Tibial nerve (tissue), 4 donors: ENCODE data around the gene TANC1. TPM values are rescaled to one million over a fixed set of nuclear protein-coding genes. Genes with fewer than 3 reads are reported as not detected.

Source experiments
- DNase-seq, 2 donors: peaks; one replicate each; pipeline ENCODE4 v3.0.0-alpha.2; 2019; ENCODE audit warnings: low spot score in 2 of 2
- H3K27ac ChIP-seq, 4 donors: fragments of 200-600 bp; sonication (generic) in 3 of 4; one replicate each; pipeline ENCODE4 v1.5.1; 2017 to 2019; ENCODE audit warnings: mild to moderate bottlenecking in 1 of 4
- H3K27me3 ChIP-seq, 2 donors: fragments of 200-600 bp; sonication (generic) in 1 of 2; one replicate each; pipeline versions ENCODE4 v1.5.1 to v1.6.0; 2017 to 2019
- H3K36me3 ChIP-seq, 3 donors: fragments of 200-600 bp; sonication (generic); one replicate each; pipeline ENCODE4 v1.5.1; 2018 to 2019
- H3K4me1 ChIP-seq, 4 donors: fragments of 200-600 bp; sonication (generic) in 3 of 4; one replicate each; pipeline ENCODE4 v1.5.1; 2017 to 2019
- H3K4me3 ChIP-seq, 4 donors: fragments of 200-600 bp; sonication (generic) in 3 of 4; one replicate each; pipeline ENCODE4 v1.5.1; 2017 to 2019; ENCODE audit warnings: mild to moderate bottlenecking in 1 of 4, moderate library complexity in 1 of 4
- H3K9me3 ChIP-seq, 4 donors: fragments of 200-600 bp; sonication (generic) in 3 of 4; one replicate each; pipeline ENCODE4 v1.5.1; 2017 to 2019
- CTCF ChIP-seq, 5 experiments: fragments of 200-600 bp in 3 of 5; fragments of 450-650 bp in 2 of 5; sonication (generic) in 3 of 5; IDR thresholded peaks; one replicate each; pipeline ENCODE4 v1.5.1; 2016 to 2019; ENCODE audit warnings: antibody characterized with exemption in 5 of 5, mild to moderate bottlenecking in 3 of 5, moderate library complexity in 2 of 5
- EP300 ChIP-seq, 2 donors: sonication (generic); formaldehyde crosslinking; IDR thresholded peaks; one replicate each; pipeline ENCODE4 v1.6.1; 2017; ENCODE audit warnings: antibody characterized with exemption in 2 of 2, mild to moderate bottlenecking in 1 of 2
- POLR2A ChIP-seq, 2 donors: fragments of 450-650 bp; IDR thresholded peaks; one replicate each; pipeline ENCODE4 v1.6.1; 2017; ENCODE audit warnings: antibody characterized with exemption in 2 of 2, mild to moderate bottlenecking in 2 of 2, moderate library complexity in 2 of 2
- WGBS, 2 donors: methylation state at CpG; one replicate each; pipeline ENCODE4 v1.1.5; 2018; 5-methylcytosine and 5-hydroxymethylcytosine counted together
- total RNA-seq, 4 donors: library from RNA; depleted of rRNA; stranded (reverse); fragments of >200 nt; gene quantifications; one replicate each; pipeline ENCODE4 v1.1.0, GENCODE V29; 2016

TANC1 gene
- total RNA-seq, 4 donors from 2014 or later: 43.5 to 66.3 (median 57.6) TPM

- no peak for DNase-seq
- H3K4me3 ChIP-seq: no peak overlapping the region
- no peaks in the 10 kb centered on the region for H3K36me3 ChIP-seq
- TF ChIP-seq POLR2A (IDR thresholded peaks at IDR 0.05): no peak
- no peak for TF ChIP-seq CTCF (IDR thresholded peaks at IDR 0.05)
- TF ChIP-seq EP300 (IDR thresholded peaks at IDR 0.05): no peak
- no peaks in the 10 kb centered on the region for H3K9me3 ChIP-seq
- no peak overlapping the region for H3K27ac ChIP-seq
- H3K27me3 ChIP-seq: no peaks in the 10 kb centered on the region
- H3K4me1 ChIP-seq: peaks cover 0 to 11% (median 4%) of the 10 kb centered on the region in 4 donors
- 81 to 83% methylated on average over 5 to 8 of the region's 8 CpGs for WGBS, 2 donors
Observed at GRCh38 chr2:158926478-158926948, 41.9 kb upstream of the TANC1 start.

- H3K4me1 ChIP-seq: peaks cover 0 to 2% (median 0%) of the 10 kb centered on the region in 4 donors
- no peaks in the 10 kb centered on the region for H3K9me3 ChIP-seq
- no peak overlapping the region for H3K27ac ChIP-seq
- DNase-seq: no peak
- TF ChIP-seq CTCF (IDR thresholded peaks at IDR 0.05) (no peak), EP300 (IDR thresholded peaks at IDR 0.05) (no peak), POLR2A (IDR thresholded peaks at IDR 0.05) (no peak)
- WGBS, 2 donors: 96% methylated on average over 2 of the region's 2 CpGs
- no peaks in the 10 kb centered on the region for H3K36me3 ChIP-seq
- H3K27me3 ChIP-seq: no peaks in the 10 kb centered on the region
- H3K4me3 ChIP-seq: no peak overlapping the region
Observed at GRCh38 chr2:158928515-158928914, 39.9 kb upstream of the TANC1 start.

- Histone ChIP-seq H3K4me3 (no peak overlapping the region), H3K4me1 (no peaks in the 10 kb centered on the region), H3K27me3 (no peaks in the 10 kb centered on the region), H3K9me3 (no peaks in the 10 kb centered on the region), H3K27ac (no peak overlapping the region), H3K36me3 (no peaks in the 10 kb centered on the region)
- no peak for DNase-seq
- TF ChIP-seq POLR2A (IDR thresholded peaks at IDR 0.05) (no peak), EP300 (IDR thresholded peaks at IDR 0.05) (no peak), CTCF (IDR thresholded peaks at IDR 0.05) (no peak)
Observed at GRCh38 chr2:158928965-158929364, 39.5 kb upstream of the TANC1 start.

GRCh38 chr2:158931572-158931971 lies 36.9 kb upstream of the TANC1 start:
- Histone ChIP-seq H3K27ac (no peak overlapping the region), H3K36me3 (no peaks in the 10 kb centered on the region), H3K27me3 (no peaks in the 10 kb centered on the region), H3K4me3 (no peak overlapping the region), H3K9me3 (no peaks in the 10 kb centered on the region), H3K4me1 (no peaks in the 10 kb centered on the region)
- 23 to 30% methylated on average over 2 of the region's 2 CpGs for WGBS, 2 donors
- no peak for DNase-seq
- TF ChIP-seq POLR2A (IDR thresholded peaks at IDR 0.05): no peak
- no peak for TF ChIP-seq CTCF (IDR thresholded peaks at IDR 0.05)
- TF ChIP-seq EP300 (IDR thresholded peaks at IDR 0.05): no peak

- no peak for DNase-seq
- TF ChIP-seq POLR2A (IDR thresholded peaks at IDR 0.05) (no peak), EP300 (IDR thresholded peaks at IDR 0.05) (no peak), CTCF (IDR thresholded peaks at IDR 0.05) (no peak)
- no peaks in the 10 kb centered on the region for H3K36me3 ChIP-seq
Observed at GRCh38 chr2:158932131-158932645, 36.3 kb upstream of the TANC1 start.

More at GRCh38 chr2:158932131-158932645, 36.3 kb upstream of the TANC1 start:
- 44 to 46% methylated on average over 4 of the region's 4 CpGs for WGBS, 2 donors
- H3K4me3 ChIP-seq: no peak overlapping the region
- H3K9me3 ChIP-seq: no peaks in the 10 kb centered on the region
- no peaks in the 10 kb centered on the region for H3K4me1 ChIP-seq
- H3K27me3 ChIP-seq: no peaks in the 10 kb centered on the region
- no peak overlapping the region for H3K27ac ChIP-seq
